T1000 (cell line): ENCODE measurements around the gene TMEM214.

Source experiments
- DNase-seq: peaks from one replicate; lab custom pipeline; 2025; ENCODE audit warnings: mixed read lengths; lab: John Stamatoyannopoulos, UW

The TMEM214 gene

DNA sequence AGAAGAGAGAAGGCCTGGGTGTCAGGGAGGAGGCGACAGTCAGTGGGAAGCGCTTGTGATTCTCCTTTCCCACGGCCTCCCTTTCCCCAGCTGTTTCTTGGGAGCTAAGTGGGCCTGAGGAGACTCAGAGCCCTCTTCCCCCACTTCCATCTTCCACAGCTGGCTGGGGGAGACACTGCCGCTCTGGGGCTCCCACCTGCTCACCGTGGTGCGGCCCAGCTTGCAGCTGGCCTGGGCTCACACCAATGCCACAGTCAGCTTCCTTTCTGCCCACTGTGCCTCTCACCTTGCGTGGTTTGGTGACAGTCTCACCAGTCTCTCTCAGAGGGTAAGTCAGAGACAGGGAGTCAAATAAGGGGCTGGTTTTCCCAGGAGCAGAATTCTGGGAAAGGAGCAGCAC, 7.1 kb downstream of the TMEM214 start:
- DNase-seq = no peak

DNA sequence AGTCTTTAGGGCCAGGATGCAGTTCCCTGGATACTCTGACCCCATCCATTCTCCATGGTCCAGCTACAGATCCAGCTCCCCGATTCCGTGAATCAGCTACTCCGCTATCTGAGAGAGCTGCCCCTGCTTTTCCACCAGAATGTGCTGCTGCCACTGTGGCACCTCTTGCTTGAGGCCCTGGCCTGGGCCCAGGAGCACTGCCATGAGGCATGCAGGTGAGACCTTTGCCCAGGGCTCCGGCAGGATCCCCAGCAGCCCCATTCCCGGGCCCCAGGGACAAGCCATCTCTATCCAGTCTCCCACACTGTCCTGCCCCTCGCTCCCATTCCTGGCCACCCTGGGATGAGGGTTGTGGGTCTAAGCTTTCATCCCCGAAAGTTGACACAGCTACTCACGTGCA, 7.5 kb downstream of the TMEM214 start:
- DNase-seq = no peak

DNA sequence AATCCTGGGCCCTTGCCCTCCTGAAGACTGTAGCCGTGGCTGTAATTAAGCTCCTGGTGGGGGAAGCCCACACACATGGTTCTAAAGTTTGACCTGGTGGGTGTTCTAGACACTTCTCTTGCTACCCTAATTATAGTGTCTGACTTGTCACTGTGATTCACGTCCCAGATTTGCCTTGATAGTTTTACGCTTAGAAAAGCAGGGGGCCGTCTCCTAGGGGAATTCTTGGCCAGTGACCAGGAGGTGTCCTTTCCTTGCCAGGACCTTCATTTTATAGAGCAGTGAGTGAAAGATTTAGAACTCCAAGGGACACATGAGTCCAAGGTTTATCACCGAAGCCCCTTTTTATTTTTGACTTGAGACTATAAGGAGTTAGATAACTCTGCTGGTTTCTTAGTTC, 9.0 kb downstream of the TMEM214 start:
- no peak for DNase-seq

DNA sequence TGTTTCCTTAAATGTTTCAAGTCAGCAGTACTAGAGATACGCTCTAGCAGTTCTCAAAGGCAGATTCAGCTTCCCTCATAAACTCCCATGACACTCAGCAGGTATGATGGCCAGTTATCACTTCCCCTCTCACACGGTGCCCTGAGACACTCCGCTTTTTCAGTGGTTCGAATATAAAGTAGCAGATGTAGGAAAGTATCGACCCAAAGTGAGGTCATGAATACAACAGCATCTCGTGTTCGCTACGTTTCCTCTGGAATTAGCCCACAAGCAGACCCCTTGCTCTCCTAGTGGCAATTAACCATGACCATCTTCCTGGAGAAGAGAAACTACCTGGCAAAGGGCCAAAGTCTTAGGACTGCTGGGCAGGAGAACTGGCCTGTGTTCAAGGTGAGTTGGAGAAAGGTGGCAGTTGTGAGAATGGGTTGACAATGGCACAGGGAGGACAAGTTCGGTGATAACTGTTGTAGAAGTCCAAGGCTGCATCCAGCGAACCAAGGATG, 9.4 kb downstream of the TMEM214 start:
- no peak for DNase-seq

DNA sequence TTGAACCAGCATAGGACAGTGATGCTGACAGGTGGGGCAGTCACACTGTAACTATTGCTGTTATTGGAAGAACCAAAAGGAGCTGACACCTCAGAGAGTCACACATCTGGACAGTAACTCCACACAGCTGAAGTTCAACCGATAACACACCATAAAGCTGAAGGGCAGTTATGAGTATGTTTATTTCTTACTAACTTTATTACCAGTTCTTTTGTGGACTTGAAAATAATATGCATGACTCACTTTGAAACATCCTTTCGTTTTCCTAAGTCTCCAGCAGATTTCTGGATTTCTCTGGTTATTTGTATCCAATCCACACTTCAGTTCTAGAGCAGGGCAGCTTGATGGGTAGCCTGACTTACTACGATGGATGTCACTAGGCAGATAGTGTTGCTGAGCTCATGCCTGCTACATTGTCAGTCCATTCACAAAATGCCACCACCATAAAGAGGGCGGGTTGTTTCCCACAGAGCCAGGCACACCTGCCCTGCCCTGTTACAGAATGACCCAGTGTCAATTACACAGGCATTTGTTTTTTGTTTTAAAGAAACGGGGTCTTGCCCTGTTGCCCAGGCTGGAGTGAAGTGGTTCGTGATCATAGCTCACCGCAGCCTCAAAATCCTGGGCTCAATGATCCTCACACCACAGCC, 10.3 kb downstream of the TMEM214 start:
- no peak for DNase-seq

DNA sequence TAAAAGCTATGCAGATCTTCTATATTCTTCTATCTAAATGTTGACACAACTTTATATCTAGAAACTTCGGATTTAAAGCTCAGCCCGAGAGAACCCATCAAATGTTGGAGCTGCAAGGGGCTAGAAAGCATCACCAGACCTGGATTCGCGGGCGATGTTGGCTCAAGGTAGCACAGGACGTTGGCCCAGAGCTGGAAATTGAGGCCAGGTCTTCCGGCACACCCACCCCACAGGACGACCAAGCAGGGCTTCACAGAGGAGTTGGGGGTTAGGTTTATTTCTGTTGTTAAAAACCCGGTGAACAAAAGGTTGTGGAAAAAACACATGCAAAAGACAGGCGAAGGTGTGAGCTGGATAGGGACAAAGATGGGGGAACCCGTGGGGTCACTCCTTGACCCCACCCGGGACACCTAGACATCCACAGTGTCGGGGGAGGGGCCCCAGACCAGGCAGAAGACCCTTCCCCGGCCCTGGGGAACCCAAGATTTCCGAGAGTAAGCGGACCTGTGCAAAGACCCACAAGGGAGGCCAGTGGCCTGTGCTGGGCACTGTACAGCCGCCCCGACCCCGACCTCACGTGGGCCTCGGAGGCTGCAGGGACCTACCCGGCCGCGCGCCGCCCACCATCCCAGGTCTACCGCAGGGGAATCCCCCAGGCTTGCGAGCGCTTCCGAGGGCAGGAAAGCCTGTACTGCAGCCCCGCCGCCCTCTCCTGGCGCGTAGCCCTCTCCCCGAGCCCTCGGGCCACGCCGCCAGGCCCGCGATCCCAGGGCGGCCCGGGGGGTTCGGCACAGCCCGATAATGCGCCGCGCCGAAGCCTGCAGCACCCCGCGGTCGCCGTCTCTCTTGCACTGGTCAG, 16.9 kb downstream of the TMEM214 start:
- no peak for DNase-seq

DNA sequence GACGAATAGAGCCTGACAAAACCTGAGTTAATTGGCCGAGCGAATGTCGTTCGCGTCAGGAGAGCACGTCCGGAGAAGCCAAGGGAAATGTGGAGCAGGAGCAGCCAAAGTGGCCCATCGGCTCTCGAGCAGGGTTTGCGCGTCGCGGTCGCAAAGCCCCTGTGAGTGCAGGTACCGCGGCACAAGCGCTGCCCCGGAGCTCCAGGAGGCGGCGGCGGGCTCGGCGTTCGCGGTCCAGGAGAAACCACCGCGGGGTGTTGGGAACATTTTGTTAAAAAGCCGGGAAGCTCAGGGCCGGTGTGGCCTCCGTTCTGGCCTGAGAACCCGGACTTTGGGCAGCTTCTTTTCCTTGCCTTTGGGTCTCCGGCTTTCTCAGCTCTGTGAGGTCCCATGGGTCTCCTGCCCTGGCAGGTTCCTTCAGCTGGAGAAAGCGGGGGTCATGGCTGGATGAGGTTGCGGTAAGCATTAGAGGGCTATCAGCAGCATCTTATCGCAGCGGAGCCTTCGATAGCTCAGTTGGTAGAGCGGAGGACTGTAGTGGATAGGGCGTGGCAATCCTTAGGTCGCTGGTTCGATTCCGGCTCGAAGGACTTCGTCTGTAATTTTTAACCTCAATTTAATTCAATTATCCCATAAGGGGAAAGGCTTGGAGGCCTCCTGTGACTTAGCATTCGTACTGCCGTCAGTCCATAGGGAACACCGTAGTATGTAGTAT, 17.7 kb downstream of the TMEM214 start:
- DNase-seq = peak; percentile 91

DNA sequence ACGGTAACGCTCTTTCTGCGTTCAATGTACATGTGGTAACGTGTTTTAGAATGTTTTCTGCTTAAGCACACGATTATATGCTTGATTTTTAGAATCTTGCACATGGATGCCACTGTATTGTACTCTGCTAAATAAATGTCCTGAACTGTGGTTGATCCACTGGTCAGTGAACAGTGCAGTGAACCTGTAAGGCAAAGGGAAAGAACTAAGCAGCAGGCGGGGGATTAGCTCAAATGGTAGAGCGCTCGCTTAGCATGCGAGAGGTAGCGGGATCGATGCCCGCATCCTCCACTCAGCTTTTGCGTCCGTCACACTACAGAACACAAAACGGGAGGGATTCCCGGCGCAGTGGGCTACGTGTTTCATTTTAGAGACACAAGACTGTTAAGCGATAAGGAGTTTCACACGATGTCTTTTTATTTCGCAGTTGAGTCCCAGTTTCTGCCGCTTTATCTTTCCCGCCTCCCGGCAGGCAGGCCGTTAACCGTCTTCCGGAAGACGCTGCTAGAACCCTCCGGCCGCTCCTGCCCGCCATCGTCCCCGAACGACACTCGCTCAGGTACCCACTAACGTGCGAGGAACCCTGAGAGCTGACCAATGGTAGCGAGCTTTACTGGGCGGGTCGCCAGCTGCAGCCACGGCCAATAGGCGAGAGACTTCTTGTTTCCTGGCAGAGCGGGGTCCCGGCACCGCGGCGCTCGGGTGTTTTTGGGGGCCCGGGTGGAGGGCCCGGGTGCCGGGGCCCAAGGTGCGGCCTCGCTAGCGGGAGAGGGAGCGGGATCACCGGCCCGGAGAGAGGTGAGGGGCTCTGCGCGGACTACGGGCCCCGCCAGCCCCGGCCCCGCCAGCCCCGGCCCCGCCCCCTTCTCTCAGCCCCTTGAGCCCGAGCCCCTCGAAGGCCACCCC, 18.5 kb downstream of the TMEM214 start, which contains the start of gene AGBL5:
Gene AGBL5 (plus strand): TSS at position 673 of the 906 bp plus-strand sequence. CDS start 1,291 bp downstream, outside the sequence.
- DNase-seq = peak; percentile 90

DNA sequence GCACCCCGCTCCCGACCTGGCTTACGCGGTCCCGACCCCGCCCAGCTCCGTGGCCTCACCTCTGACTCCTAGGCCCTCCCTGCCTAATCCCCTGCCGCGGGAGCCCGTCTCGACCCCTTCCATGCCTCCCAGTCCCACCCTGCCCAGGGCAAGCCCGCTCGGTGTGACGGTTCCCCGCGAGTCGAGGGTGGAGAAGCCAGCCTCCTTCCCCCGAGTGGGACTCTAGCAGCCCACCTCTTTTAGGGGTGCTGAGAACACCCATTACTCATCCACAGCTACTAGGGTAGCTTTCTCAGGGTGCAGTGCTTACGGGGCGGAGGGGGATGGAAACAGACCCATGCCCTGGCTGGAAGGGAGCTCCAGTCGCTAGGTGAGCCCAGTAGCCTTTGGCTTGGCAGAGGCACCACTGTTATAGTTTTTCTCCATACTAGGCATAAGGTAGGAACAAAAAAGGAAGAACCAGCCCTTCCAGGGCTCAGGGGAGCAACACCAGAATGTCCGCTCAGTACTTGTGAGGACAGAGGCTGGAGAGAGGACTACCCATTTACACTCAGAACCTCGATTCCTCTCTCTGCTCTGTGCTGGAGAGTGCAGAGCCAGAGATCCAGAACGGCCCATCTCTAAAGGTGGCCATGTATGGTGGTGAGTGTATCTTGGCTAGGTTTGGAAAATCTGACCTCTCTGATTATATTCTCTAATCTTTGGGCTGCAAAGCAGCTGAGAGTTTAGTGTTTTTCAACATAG, 19.3 kb downstream of the TMEM214 start:
- DNase-seq = no peak

DNA sequence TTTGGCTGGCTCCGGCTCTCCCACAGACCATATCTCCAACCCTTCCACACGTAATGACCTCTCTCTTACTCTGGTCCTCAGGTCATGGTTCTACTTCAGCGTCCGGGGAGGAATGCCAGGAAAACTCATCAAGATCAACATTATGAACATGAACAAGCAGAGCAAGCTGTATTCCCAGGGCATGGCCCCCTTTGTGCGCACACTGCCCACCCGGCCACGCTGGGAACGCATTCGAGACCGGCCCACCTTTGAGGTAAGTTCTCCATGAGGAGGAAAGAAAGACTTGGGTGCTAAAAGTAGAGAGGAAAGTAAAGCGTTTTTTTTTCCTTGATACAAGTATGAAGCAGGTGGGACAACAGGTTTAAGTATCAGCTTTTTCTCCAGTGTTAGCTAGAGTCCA, 20.6 kb downstream of the TMEM214 start:
- no peak for DNase-seq

DNA sequence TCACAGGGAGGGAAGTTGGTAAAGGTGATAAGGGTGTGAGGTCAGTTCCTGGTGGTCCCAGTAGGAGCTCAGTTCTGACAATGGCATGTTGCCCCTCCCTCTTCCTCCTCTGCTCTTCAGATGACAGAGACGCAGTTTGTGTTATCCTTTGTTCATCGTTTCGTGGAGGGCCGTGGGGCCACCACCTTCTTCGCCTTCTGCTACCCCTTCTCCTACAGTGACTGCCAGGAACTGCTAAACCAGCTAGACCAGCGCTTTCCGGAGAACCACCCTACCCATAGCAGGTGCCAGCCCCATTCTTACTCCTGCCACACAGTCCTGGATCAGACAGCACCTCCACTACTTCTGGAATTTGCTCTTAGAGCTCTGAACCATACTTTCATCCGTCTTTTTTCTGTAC, 21.0 kb downstream of the TMEM214 start:
- DNase-seq = no peak

DNA sequence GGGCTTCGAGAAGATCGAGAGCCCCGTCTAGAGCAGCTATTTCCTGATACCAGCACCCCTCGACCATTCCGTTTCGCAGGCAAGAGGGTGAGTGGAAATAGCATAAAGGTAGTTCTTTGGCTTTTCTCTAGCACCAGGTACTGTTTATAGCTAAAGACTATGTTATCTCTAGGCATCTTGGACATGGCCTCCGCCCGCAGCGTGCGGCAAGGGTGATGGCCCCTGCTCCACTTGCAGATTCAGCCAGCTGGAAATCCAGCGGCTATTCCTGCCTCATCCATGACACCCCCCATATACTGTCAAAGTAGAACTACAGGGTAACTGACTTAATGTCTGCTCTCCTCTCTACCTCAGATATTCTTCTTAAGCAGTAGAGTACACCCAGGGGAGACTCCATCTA, 22.0 kb downstream of the TMEM214 start:
- no peak for DNase-seq

DNA sequence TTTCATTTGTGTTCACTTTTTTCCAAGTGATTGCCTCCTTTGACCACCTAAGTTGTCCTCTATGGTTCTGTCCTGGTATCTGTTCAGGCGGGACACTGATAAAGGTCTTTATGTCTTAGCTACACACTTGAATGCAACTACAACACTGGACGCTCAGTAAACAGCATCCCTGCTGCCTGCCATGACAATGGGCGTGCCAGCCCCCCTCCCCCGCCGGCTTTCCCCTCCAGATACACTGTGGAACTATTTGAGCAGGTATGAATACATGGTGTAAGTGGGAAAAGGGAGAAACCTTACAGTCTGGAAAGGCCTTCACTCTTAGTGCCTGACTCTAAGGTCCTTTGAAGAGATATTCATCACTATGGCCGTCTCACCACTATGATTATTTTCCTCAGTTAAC, 24.4 kb downstream of the TMEM214 start:
- no peak for DNase-seq

DNA sequence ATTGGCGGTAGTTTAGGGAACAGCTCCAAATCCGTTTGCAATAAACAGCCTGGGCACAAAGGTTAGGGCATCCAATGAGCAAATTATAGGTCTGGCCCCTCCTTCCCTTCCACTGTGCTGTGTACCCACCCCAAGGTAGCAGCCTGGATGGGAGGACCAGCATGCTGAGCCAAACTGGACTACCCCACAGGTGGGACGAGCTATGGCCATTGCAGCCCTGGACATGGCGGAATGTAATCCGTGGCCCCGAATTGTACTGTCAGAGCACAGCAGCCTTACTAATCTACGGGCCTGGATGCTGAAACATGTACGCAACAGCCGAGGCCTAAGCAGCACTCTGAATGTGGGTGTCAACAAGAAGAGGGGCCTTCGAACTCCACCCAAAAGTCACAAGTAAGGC, 25.4 kb downstream of the TMEM214 start:
- no peak for DNase-seq

DNA sequence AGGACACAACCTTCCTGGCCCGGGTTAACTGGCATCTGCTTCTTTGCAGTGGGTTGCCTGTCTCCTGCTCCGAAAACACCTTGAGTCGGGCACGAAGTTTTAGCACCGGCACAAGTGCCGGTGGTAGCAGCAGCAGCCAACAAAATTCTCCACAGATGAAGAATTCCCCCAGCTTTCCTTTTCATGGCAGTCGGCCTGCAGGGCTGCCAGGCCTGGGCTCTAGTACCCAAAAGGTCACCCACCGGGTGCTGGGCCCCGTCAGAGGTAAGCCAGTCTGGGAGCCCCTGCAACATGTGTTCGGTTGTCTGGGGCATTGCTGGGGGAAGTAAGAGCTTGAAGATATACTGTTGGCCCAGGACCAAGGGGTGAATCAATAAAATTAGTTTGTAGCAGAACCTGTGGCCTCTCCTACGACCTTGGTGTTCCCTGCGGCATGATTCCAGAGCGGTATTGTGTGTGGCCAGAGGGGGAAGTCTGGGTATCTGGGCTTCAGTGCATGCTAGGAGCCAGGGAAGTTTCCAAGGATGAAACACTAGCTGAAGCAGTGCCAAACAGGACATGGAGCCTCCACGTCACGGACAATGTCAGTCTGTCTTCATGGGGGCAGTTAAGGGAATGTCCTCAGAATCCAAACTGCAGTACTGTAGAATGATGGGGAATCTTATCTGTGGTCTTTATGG, 26.5 kb downstream of the TMEM214 start:
- no peak for DNase-seq

DNA sequence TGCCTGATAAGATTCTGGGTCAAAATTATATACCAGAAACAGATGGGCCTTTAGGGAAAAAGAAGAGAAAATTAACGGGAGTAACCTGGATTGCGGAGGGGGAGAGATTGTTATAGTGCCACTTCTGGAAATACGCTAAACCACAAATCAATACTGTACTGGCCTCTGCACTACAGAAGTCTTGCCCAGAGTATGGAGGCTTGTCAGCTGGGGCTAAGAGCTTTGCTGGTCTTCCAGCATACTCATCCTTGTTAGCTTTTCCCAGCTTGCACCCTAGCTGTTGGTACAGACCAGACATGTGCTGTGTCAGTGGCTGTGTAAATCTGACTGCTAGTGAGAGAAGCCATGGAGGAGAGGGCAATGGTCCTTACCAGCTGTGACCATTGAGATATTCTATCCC, 27.6 kb downstream of the TMEM214 start:
- DNase-seq = no peak

DNA sequence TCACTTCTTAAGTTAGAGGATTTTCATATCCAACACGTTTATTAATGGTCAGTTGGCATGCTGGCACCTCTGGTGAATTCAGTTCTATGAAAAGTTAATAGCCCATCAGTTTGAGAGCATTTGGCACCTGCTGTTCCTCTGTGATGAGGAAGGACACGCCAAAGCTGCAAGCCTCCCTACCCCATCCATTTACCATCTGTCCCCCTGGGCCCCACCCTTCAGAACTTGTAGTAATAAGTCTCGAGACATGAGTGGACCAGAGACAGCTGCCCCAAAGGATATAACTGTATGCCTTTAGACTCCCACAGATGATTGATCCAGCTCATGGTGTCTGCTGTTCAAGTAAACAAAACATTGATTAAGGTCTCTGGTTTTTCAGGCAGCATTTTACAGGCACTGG, 32.4 kb downstream of the TMEM214 start:
- DNase-seq = no peak

DNA sequence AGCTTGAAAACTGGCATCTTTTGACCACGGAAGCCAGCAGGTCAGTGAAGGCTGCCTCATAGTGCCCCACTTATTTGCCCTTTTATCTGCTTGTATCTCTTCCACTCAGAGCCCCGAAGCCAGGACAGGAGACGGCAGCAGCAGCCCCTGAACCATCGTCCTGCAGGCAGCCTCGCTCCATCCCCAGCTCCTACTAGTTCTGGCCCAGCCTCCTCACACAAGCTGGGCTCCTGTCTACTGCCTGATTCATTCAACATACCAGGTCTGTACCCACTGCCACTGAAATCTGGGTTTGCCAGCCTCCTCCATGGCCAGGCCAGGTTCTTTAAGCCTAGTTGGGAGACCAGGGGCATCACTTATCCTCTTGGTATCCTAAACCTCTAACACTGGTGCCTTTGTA, 34.6 kb downstream of the TMEM214 start:
- DNase-seq = no peak

DNA sequence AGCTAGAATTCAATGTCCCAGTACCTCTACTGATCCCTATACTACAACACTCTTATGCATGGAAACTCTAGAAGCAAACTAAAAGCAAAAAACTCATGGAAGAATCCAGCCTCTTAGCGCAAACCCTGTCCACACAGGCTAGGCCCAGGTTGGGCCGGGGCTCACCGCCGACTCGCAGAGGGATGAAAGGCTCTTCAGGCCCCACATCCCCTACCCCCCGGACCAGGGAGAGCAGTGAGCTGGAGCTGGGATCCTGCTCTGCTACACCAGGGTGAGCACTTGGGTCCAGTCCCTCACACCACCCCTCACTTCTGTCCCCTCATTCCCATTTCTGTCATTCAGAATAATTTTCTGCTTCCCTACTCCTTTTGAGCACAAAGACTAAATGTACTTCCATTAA, 36.7 kb downstream of the TMEM214 start:
- no peak for DNase-seq

DNA sequence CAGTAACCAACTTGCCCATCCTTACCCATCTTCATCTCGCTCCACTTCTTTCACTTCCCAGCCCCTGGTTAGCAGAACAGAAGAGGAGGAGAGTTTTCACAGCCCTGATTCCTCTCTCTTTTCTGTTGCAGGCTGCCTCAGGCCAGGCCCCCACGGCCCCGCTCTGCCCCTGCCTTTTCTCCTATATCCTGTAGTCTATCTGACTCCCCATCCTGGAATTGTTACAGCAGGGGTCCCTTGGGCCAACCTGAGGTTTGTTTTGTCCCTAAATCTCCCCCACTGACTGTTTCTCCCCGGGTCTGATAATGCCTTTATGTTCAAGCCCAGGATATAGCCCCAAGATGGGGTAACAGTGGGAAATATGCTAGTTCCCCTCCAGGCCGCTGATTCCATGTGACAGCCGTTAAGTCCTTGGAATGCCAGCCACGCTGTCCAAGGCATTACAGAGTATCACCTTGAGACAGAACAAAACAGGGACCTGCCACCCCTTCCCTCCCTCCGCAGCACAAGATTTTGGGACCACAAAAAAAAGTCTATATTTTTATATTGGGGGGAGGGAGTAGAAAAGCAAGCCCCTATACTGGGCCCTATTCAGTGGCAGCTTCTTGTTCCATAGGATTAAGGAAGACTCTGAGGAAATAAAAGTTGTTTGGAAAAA, 37.3 kb downstream of the TMEM214 start:
- no peak for DNase-seq
